Esophagus muscularis mucosa (tissue), 4 donors: ENCODE measurements around the gene RERE.

Experiments used
- CTCF ChIP-seq, 3 experiments: fragments of 200-600 bp in 2 of 3; fragments of 450-650 bp in 1 of 3; sonication (generic) in 2 of 3; IDR thresholded peaks; one replicate each; pipeline ENCODE4 v1.5.1; 2017 to 2019; ENCODE audit warnings: antibody characterized with exemption in 3 of 3, mild to moderate bottlenecking in 2 of 3, moderate library complexity in 1 of 3
- EP300 ChIP-seq: sonication (generic); formaldehyde crosslinking; IDR thresholded peaks from one replicate; pipeline ENCODE4 v1.6.1; 2017; ENCODE audit warnings: antibody characterized with exemption
- POLR2A ChIP-seq: fragments of 450-650 bp; IDR thresholded peaks from one replicate; pipeline ENCODE4 v1.6.1; 2017; ENCODE audit warnings: antibody characterized with exemption, moderate library complexity, mild to moderate bottlenecking, low read depth
- POLR2AphosphoS5 ChIP-seq, 2 donors: sonication (generic); formaldehyde crosslinking; IDR thresholded peaks; one replicate each; pipeline ENCODE4 v1.6.1; 2017; ENCODE audit warnings: antibody characterized with exemption in 2 of 2

GRCh38 chr1:8727809-8728213, 89.6 kb downstream of the RERE start:
- TF ChIP-seq POLR2AphosphoS5 (IDR thresholded peaks at IDR 0.05) (no peak), CTCF (IDR thresholded peaks at IDR 0.05) (no peak), EP300 (no peak), POLR2A (no peak)
